ENCODE data around the gene SYN1. TPM values are rescaled to one million over a fixed set of nuclear protein-coding genes. Genes with fewer than 3 reads are reported as not detected.
A peak's percentile ranks its signal among the peaks of the same experiment; 100 is the strongest.

Gene SYN1
- total RNA-seq, 2 experiments from 2014 or later, result 0.12 to 0.36 TPM

- no peak overlapping the region for H3K27ac Mint-ChIP-seq
- H3K27me3 Mint-ChIP-seq (ENCODE audit: low read depth), result no peaks in the 10 kb centered on the region
- no peaks in the 10 kb centered on the region for H3K36me3 Mint-ChIP-seq (ENCODE audit: low read depth)
- no peaks in the 10 kb centered on the region for H3K9me3 Mint-ChIP-seq
- CTCF ChIA-PET, result interaction anchor here (0.6 kb wide), 1 partner anchor 51 kb away, joined by 6 read pairs; no protein-coding TSS in a partner anchor
- no peak for DNase-seq
- no peak overlapping the region for H3K4me3 Mint-ChIP-seq
- peaks cover 11% of the 10 kb centered on the region for H3K4me1 Mint-ChIP-seq (ENCODE audit: low read depth)
- intact Hi-C loops (cut with micrococcal nuclease), result no loop called here
Observed at GRCh38 chrX:47587091-47587891, 32.4 kb downstream of the SYN1 start.

- Mint-ChIP-seq H3K36me3 (ENCODE audit: low read depth) (no peaks in the 10 kb centered on the region), H3K4me3 (no peak overlapping the region), H3K27ac (no peak overlapping the region), H3K4me1 (ENCODE audit: low read depth) (peaks cover 22% of the 10 kb centered on the region), H3K9me3 (no peaks in the 10 kb centered on the region), H3K27me3 (ENCODE audit: low read depth) (no peaks in the 10 kb centered on the region)
- no peak for DNase-seq
- CTCF ChIA-PET, result interaction anchor here (0.6 kb wide), 1 partner anchor 50 kb away, joined by 6 read pairs; no protein-coding TSS in a partner anchor
- intact Hi-C loops (cut with micrococcal nuclease), result no loop called here
Observed at GRCh38 chrX:47586043-47586787, 33.4 kb downstream of the SYN1 start.

GRCh38 chrX:47585273-47585672 is 34.4 kb downstream of the SYN1 start:
- Mint-ChIP-seq H3K36me3 (ENCODE audit: low read depth) (no peaks in the 10 kb centered on the region), H3K9me3 (no peaks in the 10 kb centered on the region), H3K4me3 (no peak overlapping the region), H3K27ac (no peak overlapping the region), H3K27me3 (ENCODE audit: low read depth) (no peaks in the 10 kb centered on the region), H3K4me1 (ENCODE audit: low read depth) (peaks cover 26% of the 10 kb centered on the region)
- intact Hi-C loops (cut with micrococcal nuclease), result no loop called here
- CTCF ChIA-PET, result no interaction called here
- no peak for DNase-seq

- CTCF ChIA-PET, result no interaction called here
Observed at GRCh38 chrX:47584714-47585113, 34.9 kb downstream of the SYN1 start.

GRCh38 chrX:47583240-47583861 is 36.3 kb downstream of the SYN1 start:
- Mint-ChIP-seq H3K4me1 (ENCODE audit: low read depth) (peaks cover 37% of the 10 kb centered on the region), H3K27ac (no peak overlapping the region), H3K36me3 (ENCODE audit: low read depth) (no peaks in the 10 kb centered on the region), H3K27me3 (ENCODE audit: low read depth) (no peaks in the 10 kb centered on the region), H3K9me3 (no peaks in the 10 kb centered on the region), H3K4me3 (peak overlapping the region; percentile 0)
- no peak for DNase-seq
- intact Hi-C loops (cut with micrococcal nuclease), result no loop called here
- CTCF ChIA-PET, result no interaction called here

More at GRCh38 chrX:47584714-47585113, 34.9 kb downstream of the SYN1 start:
- Mint-ChIP-seq H3K27me3 (ENCODE audit: low read depth) (no peaks in the 10 kb centered on the region), H3K4me3 (no peak overlapping the region), H3K4me1 (ENCODE audit: low read depth) (peaks cover 29% of the 10 kb centered on the region), H3K27ac (no peak overlapping the region), H3K9me3 (no peaks in the 10 kb centered on the region), H3K36me3 (ENCODE audit: low read depth) (no peaks in the 10 kb centered on the region)
- no peak for DNase-seq
- intact Hi-C loops (cut with micrococcal nuclease), result no loop called here

GRCh38 chrX:47581731-47582647 is 37.7 kb downstream of the SYN1 start, which contains the start of gene TIMP1:
TIMP1 (plus strand) TSS chrX:47582436; CDS start chrX:47583416, 980 bp downstream.
- peak; percentile 92 for DNase-seq
- peaks cover 41% of the 10 kb centered on the region for H3K4me1 Mint-ChIP-seq (ENCODE audit: low read depth)
- no peaks in the 10 kb centered on the region for H3K9me3 Mint-ChIP-seq
- CTCF ChIA-PET, result no interaction called here
- H3K36me3 Mint-ChIP-seq (ENCODE audit: low read depth), result no peaks in the 10 kb centered on the region
- no peaks in the 10 kb centered on the region for H3K27me3 Mint-ChIP-seq (ENCODE audit: low read depth)
- H3K4me3 Mint-ChIP-seq, result peak within 1 kb of the TSS; percentile 64
- H3K27ac Mint-ChIP-seq, result peak within 1 kb of the TSS; percentile 43
- intact Hi-C loops (cut with micrococcal nuclease), result loop anchor here (1.0 kb wide), 1 partner anchor 76 kb away; no protein-coding TSS in a partner anchor

- Mint-ChIP-seq H3K9me3 (no peaks in the 10 kb centered on the region), H3K27me3 (ENCODE audit: low read depth) (no peaks in the 10 kb centered on the region), H3K36me3 (ENCODE audit: low read depth) (no peaks in the 10 kb centered on the region), H3K4me3 (no peak overlapping the region), H3K4me1 (ENCODE audit: low read depth) (peaks cover 39% of the 10 kb centered on the region), H3K27ac (no peak overlapping the region)
- CTCF ChIA-PET, result no interaction called here
- DNase-seq, result peak; percentile 63
- intact Hi-C loops (cut with micrococcal nuclease), result no loop called here
Observed at GRCh38 chrX:47579537-47579936, 40.1 kb downstream of the SYN1 start.

GRCh38 chrX:47578692-47579091 is 41.0 kb downstream of the SYN1 start:
- intact Hi-C loops (cut with micrococcal nuclease), result no loop called here
- Mint-ChIP-seq H3K27me3 (ENCODE audit: low read depth) (no peaks in the 10 kb centered on the region), H3K9me3 (no peaks in the 10 kb centered on the region), H3K27ac (no peak overlapping the region), H3K36me3 (ENCODE audit: low read depth) (no peaks in the 10 kb centered on the region), H3K4me1 (ENCODE audit: low read depth) (peaks cover 35% of the 10 kb centered on the region), H3K4me3 (no peak overlapping the region)
- no peak for DNase-seq
- CTCF ChIA-PET, result no interaction called here

GRCh38 chrX:47577901-47578300 is 41.8 kb downstream of the SYN1 start:
- DNase-seq, result no peak
- no peaks in the 10 kb centered on the region for H3K27me3 Mint-ChIP-seq (ENCODE audit: low read depth)
- no peak overlapping the region for H3K4me3 Mint-ChIP-seq
- CTCF ChIA-PET, result no interaction called here
- intact Hi-C loops (cut with micrococcal nuclease), result no loop called here
- peaks cover 39% of the 10 kb centered on the region for H3K4me1 Mint-ChIP-seq (ENCODE audit: low read depth)
- H3K36me3 Mint-ChIP-seq (ENCODE audit: low read depth), result no peaks in the 10 kb centered on the region
- no peak overlapping the region for H3K27ac Mint-ChIP-seq
- no peaks in the 10 kb centered on the region for H3K9me3 Mint-ChIP-seq

- H3K4me3 Mint-ChIP-seq, result no peak overlapping the region
- no peak for DNase-seq
- H3K36me3 Mint-ChIP-seq (ENCODE audit: low read depth), result no peaks in the 10 kb centered on the region
- intact Hi-C loops (cut with micrococcal nuclease), result no loop called here
- H3K9me3 Mint-ChIP-seq, result no peaks in the 10 kb centered on the region
- no peaks in the 10 kb centered on the region for H3K27me3 Mint-ChIP-seq (ENCODE audit: low read depth)
- no peak overlapping the region for H3K27ac Mint-ChIP-seq
- H3K4me1 Mint-ChIP-seq (ENCODE audit: low read depth), result peaks cover 39% of the 10 kb centered on the region
- CTCF ChIA-PET, result no interaction called here
Observed at GRCh38 chrX:47577424-47577823, 42.2 kb downstream of the SYN1 start.

GRCh38 chrX:47576021-47576898 is 43.4 kb downstream of the SYN1 start:
- Mint-ChIP-seq H3K27ac (no peak overlapping the region), H3K9me3 (no peaks in the 10 kb centered on the region), H3K4me3 (no peak overlapping the region), H3K4me1 (ENCODE audit: low read depth) (peaks cover 27% of the 10 kb centered on the region), H3K36me3 (ENCODE audit: low read depth) (peaks cover 5% of the 10 kb centered on the region), H3K27me3 (ENCODE audit: low read depth) (no peaks in the 10 kb centered on the region)
- CTCF ChIA-PET, result no interaction called here
- DNase-seq, result no peak
- intact Hi-C loops (cut with micrococcal nuclease), result no loop called here
